Fibroblast of lung (primary cell): Measurements from ENCODE around the gene LRFN4.

Experiments
- EZH2 ChIP-seq: IDR thresholded peaks from 2 replicates; pipeline ENCODE4 v1.5.1; 2012; ENCODE audit warnings: low read length, control low read depth, mild to moderate bottlenecking; ENCODE audit errors: missing control alignments
- TF ChIP-seq, protein P1 (sequence below), 2 donors: IDR thresholded peaks in 1 of 2; conservative IDR thresholded peaks in 1 of 2; 1 replicate in 1 of 2; 2 replicates in 1 of 2; pipeline ENCODE4 v1.5.1; 2011 to 2012; ENCODE audit warnings: low read length in 2 of 2, control low read depth in 1 of 2, inconsistent platforms in 1 of 2, low read depth in 1 of 2, mild to moderate bottlenecking in 1 of 2

DNA sequence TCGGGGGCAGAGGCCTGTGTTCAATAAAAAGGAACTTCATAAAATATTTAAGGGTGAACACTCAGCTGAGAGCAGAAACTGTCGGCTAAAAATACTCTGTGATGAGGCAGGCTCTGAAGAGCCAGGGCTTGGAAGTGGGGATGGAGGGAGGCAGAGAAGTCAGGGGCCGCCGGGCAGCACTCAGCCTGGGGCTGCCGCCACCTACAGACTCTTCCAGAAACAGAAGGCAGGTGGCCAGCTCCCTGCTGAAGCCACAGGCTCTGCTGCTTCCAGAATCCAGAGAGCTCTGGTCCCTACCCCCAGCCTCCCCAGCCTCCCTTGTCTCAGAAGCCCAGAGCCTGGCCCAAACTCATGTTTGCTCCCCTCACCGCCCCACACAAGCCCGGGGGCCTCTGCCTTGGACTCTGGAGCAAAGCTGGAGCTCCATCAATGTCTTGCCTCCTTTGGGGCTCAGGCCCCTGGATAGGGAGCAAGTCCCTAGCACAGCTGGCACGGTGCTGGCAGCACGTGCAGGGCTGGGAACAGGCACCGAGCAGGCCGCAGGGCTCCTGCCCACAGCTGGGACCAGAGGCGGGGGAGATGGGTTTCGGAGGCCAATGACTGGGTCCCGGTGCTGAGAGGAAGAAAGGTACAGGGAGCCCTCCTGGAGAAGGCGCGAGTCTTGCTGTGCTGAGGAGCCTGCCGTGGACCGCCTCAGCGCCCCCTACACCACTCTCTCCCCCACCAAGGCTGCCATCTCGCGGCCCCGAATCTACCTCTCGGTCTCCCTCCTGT lies 8.2 kb downstream of the LRFN4 start:
- TF ChIP-seq, protein P1, sequence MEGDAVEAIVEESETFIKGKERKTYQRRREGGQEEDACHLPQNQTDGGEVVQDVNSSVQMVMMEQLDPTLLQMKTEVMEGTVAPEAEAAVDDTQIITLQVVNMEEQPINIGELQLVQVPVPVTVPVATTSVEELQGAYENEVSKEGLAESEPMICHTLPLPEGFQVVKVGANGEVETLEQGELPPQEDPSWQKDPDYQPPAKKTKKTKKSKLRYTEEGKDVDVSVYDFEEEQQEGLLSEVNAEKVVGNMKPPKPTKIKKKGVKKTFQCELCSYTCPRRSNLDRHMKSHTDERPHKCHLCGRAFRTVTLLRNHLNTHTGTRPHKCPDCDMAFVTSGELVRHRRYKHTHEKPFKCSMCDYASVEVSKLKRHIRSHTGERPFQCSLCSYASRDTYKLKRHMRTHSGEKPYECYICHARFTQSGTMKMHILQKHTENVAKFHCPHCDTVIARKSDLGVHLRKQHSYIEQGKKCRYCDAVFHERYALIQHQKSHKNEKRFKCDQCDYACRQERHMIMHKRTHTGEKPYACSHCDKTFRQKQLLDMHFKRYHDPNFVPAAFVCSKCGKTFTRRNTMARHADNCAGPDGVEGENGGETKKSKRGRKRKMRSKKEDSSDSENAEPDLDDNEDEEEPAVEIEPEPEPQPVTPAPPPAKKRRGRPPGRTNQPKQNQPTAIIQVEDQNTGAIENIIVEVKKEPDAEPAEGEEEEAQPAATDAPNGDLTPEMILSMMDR (conservative IDR thresholded peaks at IDR 0.05 in 1 of 2, IDR thresholded peaks at IDR 0.05 in 1 of 2; ENCODE audit: low read depth in 1 of 2, low read length in 2 of 2) = no peak
- TF ChIP-seq EZH2 = no peak
